ENCODE measurements around the gene MBNL1. TPM values are rescaled to one million over a fixed set of nuclear protein-coding genes. Genes with fewer than 3 reads are reported as not detected.

MBNL1 gene
- polyA plus RNA-seq, 1 donor (not counting 4 experiments of a cell fraction or from before 2014, with no cell fraction given): 58.3 TPM

GRCh38 chr3:152499791-152500385 lies 231.2 kb downstream of the MBNL1 start:
- Histone ChIP-seq H3K9me3 (ENCODE audit: control insufficient read depth, low read depth, low read length) (no peaks in the 10 kb centered on the region), H3K79me2 (ENCODE audit: control insufficient read depth, insufficient read depth, low read length) (no peaks in the 10 kb centered on the region), H3K4me3 (ENCODE audit: control insufficient read depth in 2 of 3, extremely low read depth in 1 of 3, insufficient read depth in 2 of 3, low read depth in 1 of 3, low read length in 3 of 3) (no peak overlapping the region), H3K4me1 (ENCODE audit: control insufficient read depth, extremely low read depth, insufficient read depth, low read length) (no peaks in the 10 kb centered on the region), H3K9me1 (ENCODE audit: control insufficient read depth, extremely low read depth, insufficient read depth, low read length) (no peaks in the 10 kb centered on the region), H2AFZ (ENCODE audit: control insufficient read depth, low read length) (no peak overlapping the region), H3K27ac (ENCODE audit: control insufficient read depth, insufficient read depth, low read length) (no peak overlapping the region), H3K9ac (ENCODE audit: control insufficient read depth, extremely low read depth, insufficient read depth, low read length) (no peak overlapping the region), H4K20me1 (ENCODE audit: control insufficient read depth, extremely low read depth, insufficient read depth, low read length) (no peaks in the 10 kb centered on the region), H3K36me3 (ENCODE audit: control insufficient read depth in 2 of 2, extremely low read depth in 1 of 2, insufficient read depth in 2 of 2, low read length in 2 of 2) (no peaks in the 10 kb centered on the region), H3K4me2 (ENCODE audit: control insufficient read depth, extremely low read depth, insufficient read depth, low read depth, low read length) (no peak overlapping the region), H3K27me3 (ENCODE audit: control insufficient read depth, extremely low read depth, insufficient read depth, low read length) (no peaks in the 10 kb centered on the region)
- no peak for TF ChIP-seq EZH2 (IDR thresholded peaks at IDR 0.05; ENCODE audit: low read length)
- no peak for TF ChIP-seq CTCF (optimal IDR thresholded peaks at IDR 0.05 in 1 of 3, IDR thresholded peaks at IDR 0.05 in 1 of 3, conservative IDR thresholded peaks at IDR 0.05 in 1 of 3; ENCODE audit: extremely low read depth in 1 of 3, insufficient read depth in 2 of 3, low read length in 3 of 3)
- dilution Hi-C loops (cut with MboI; ENCODE audit: extremely low pct_ligation_motif_present, low sequenced_read_pairs): no loop called here
- no peak for DNase-seq (ENCODE audit: low read depth, low spot score)
- no peak for FAIRE-seq

DNA sequence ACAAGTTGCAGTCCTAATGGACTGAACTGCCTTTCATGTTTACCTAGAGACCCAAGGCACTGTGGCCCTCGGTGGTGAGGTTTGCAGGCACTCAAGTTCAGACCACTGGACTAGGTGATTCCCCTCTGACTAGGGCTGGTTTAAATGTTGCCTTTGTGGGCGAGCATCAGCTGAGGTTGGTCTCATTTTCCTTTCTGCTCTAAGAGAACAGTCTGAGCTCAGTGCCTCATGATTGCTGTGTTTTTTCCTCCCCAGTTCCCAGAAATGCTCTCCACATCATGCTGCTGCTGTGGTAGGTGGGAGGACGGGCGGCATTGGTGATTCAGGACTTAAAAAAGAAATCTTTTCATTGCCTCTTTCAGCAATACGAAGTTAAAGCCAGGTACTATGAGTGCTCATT lies 237.2 kb downstream of the MBNL1 start:
- FAIRE-seq (no peak), DNase-seq (ENCODE audit: low read depth, low spot score) (no peak)
- Histone ChIP-seq H4K20me1 (ENCODE audit: control insufficient read depth, extremely low read depth, insufficient read depth, low read length) (no peaks in the 10 kb centered on the region), H3K9me3 (ENCODE audit: control insufficient read depth, low read depth, low read length) (no peaks in the 10 kb centered on the region), H3K4me3 (ENCODE audit: control insufficient read depth in 2 of 3, extremely low read depth in 1 of 3, insufficient read depth in 2 of 3, low read depth in 1 of 3, low read length in 3 of 3) (no peak overlapping the region), H3K4me2 (ENCODE audit: control insufficient read depth, extremely low read depth, insufficient read depth, low read depth, low read length) (no peak overlapping the region), H3K79me2 (ENCODE audit: control insufficient read depth, insufficient read depth, low read length) (no peaks in the 10 kb centered on the region), H3K27me3 (ENCODE audit: control insufficient read depth, extremely low read depth, insufficient read depth, low read length) (no peaks in the 10 kb centered on the region), H2AFZ (ENCODE audit: control insufficient read depth, low read length) (no peak overlapping the region), H3K27ac (ENCODE audit: control insufficient read depth, insufficient read depth, low read length) (no peak overlapping the region), H3K9ac (ENCODE audit: control insufficient read depth, extremely low read depth, insufficient read depth, low read length) (no peak overlapping the region), H3K9me1 (ENCODE audit: control insufficient read depth, extremely low read depth, insufficient read depth, low read length) (no peaks in the 10 kb centered on the region), H3K36me3 (ENCODE audit: control insufficient read depth in 2 of 2, extremely low read depth in 1 of 2, insufficient read depth in 2 of 2, low read length in 2 of 2) (no peaks in the 10 kb centered on the region), H3K4me1 (ENCODE audit: control insufficient read depth, extremely low read depth, insufficient read depth, low read length) (no peaks in the 10 kb centered on the region)
- TF ChIP-seq EZH2 (IDR thresholded peaks at IDR 0.05; ENCODE audit: low read length): no peak
- TF ChIP-seq CTCF (optimal IDR thresholded peaks at IDR 0.05 in 1 of 3, IDR thresholded peaks at IDR 0.05 in 1 of 3, conservative IDR thresholded peaks at IDR 0.05 in 1 of 3; ENCODE audit: extremely low read depth in 1 of 3, insufficient read depth in 2 of 3, low read length in 3 of 3): no peak
- dilution Hi-C loops (cut with MboI; ENCODE audit: extremely low pct_ligation_motif_present, low sequenced_read_pairs): no loop called here
